ENCODE data around the gene SLC1A1.
"Not testable (repeated sequence)": the region's sequence is repeated elsewhere in the genome, so short reads cannot be mapped to it uniquely, and the experiment has no call there.

The SLC1A1 gene

GRCh38 chr9:4507306-4508130 lies 17.2 kb downstream of the SLC1A1 start:
- DNase-seq: no peak

- DNase-seq: no peak
These were observed 18.1 kb downstream of the SLC1A1 start for GRCh38 chr9:4508246-4508906.

- DNase-seq: no peak
These were observed 18.8 kb downstream of the SLC1A1 start for GRCh38 chr9:4508907-4509589.

- DNase-seq: no peak
These were observed 19.3 kb downstream of the SLC1A1 start for GRCh38 chr9:4509590-4509984.

- DNase-seq: no peak
These were observed 20.5 kb downstream of the SLC1A1 start for GRCh38 chr9:4510546-4511322.

GRCh38 chr9:4514252-4515128 lies 24.2 kb downstream of the SLC1A1 start:
- DNase-seq: no peak

GRCh38 chr9:4515958-4516375 lies 25.7 kb downstream of the SLC1A1 start:
- no peak for DNase-seq

GRCh38 chr9:4517274-4517673 lies 27.0 kb downstream of the SLC1A1 start:
- no peak for DNase-seq

- no peak for DNase-seq
These were observed 29.3 kb downstream of the SLC1A1 start for GRCh38 chr9:4519604-4520003.

- no peak for DNase-seq
These were observed 29.8 kb downstream of the SLC1A1 start for GRCh38 chr9:4520055-4520454.

GRCh38 chr9:4530375-4530774 lies 40.1 kb downstream of the SLC1A1 start:
- DNase-seq: no peak

- not testable (repeated sequence) for DNase-seq
These were observed 40.6 kb downstream of the SLC1A1 start for GRCh38 chr9:4530831-4531230.

- DNase-seq: not testable (repeated sequence)
These were observed 41.1 kb downstream of the SLC1A1 start for GRCh38 chr9:4531355-4531754.

GRCh38 chr9:4533881-4534280 lies 43.6 kb downstream of the SLC1A1 start:
- DNase-seq: not testable (repeated sequence)

GRCh38 chr9:4536196-4536595 lies 45.9 kb downstream of the SLC1A1 start:
- DNase-seq: not testable (repeated sequence)

- DNase-seq: no peak
These were observed 47.3 kb downstream of the SLC1A1 start for GRCh38 chr9:4537581-4537980.

- DNase-seq: no peak
These were observed 47.8 kb downstream of the SLC1A1 start for GRCh38 chr9:4538107-4538506.

GRCh38 chr9:4538621-4539020 lies 48.4 kb downstream of the SLC1A1 start:
- no peak for DNase-seq

- DNase-seq: no peak
These were observed 50.2 kb downstream of the SLC1A1 start for GRCh38 chr9:4540425-4540824.

GRCh38 chr9:4541281-4541680 lies 51.0 kb downstream of the SLC1A1 start:
- DNase-seq: no peak

- no peak for DNase-seq
These were observed 51.6 kb downstream of the SLC1A1 start for GRCh38 chr9:4541856-4542255.

- not testable (repeated sequence) for DNase-seq
These were observed 54.4 kb downstream of the SLC1A1 start for GRCh38 chr9:4544714-4545113.

All from CD4-positive, alpha-beta T cell treated with Interleukin-17A for 4 hours (primary cell).